Measurements from ENCODE around the gene PALLD. TPM values are rescaled to one million over a fixed set of nuclear protein-coding genes. Genes with fewer than 3 reads are reported as not detected.

The PALLD gene
- total RNA-seq, 2 experiments from 2014 or later: 2.4 to 2.8 TPM

Other genes with a start within 250 kb of the PALLD start
- gene DDX60, start 178.3 kb upstream of the PALLD start, total RNA-seq: 100 to 1,000 TPM; 125 to 127 TPM
- gene DDX60L, start 16.6 kb upstream of the PALLD start, total RNA-seq: 10 to 100 TPM; 58.6 to 66.2 TPM

Measured in activated CD4-positive, alpha-beta T cell treated with anti-CD3 and anti-CD28 coated beads, Interleukin-2, amount 10 ng/mL, durations not matched to agents 7 days and 5 days (primary cell).